ENCODE measurements around the gene CDPF1. TPM values are rescaled to one million over a fixed set of nuclear protein-coding genes. Genes with fewer than 3 reads are reported as not detected.

Gene CDPF1, protein sequence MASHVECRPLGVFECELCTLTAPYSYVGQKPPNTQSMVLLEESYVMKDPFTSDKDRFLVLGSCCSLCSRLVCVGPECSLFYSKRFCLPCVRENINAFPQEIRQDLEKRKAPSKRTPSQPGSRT
- 7.4 and 10.4 TPM in 2 replicates for total RNA-seq

DNA sequence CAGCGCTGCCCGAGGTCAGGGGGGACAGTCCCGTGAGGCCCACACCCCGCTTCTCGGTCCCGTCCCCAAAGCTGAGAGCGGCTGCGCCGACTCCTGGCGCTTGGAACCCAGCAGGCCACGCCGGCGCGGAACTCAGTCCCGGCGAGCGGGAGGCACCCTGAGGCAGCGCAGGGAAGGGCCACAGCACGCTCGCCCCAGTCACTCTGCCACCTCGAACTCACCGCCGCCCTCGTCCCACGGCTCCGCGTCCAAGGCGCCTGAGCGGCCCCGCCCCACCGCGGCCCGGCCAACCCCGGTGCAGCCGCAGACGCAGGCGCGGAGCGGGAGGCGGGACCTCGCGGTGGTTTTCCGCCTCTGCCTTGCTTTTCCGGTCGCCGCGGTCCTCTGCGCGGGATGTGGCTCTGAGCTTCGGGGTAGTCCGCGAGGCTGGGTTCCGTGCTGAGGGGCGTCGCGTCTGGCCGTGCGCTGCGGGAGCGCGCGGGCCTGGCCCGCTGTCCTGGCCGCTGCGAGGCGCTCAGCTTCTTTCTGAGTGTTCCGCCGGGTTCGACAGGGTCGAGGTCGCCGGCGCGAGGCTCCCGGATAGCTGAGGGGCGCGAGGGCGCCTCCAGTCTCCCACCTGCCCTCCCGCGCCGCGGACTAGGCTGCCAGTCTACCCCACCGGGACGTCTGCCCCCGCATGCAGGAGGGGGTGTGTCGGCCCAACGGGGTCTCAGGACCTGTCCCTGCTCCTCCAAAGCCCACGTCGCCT lies at the start of gene CDPF1:
Gene CDPF1 (minus strand): TSS at position 259 of the 748 bp plus-strand sequence. CDS start 2,009 bp downstream, outside the sequence.

DNA sequence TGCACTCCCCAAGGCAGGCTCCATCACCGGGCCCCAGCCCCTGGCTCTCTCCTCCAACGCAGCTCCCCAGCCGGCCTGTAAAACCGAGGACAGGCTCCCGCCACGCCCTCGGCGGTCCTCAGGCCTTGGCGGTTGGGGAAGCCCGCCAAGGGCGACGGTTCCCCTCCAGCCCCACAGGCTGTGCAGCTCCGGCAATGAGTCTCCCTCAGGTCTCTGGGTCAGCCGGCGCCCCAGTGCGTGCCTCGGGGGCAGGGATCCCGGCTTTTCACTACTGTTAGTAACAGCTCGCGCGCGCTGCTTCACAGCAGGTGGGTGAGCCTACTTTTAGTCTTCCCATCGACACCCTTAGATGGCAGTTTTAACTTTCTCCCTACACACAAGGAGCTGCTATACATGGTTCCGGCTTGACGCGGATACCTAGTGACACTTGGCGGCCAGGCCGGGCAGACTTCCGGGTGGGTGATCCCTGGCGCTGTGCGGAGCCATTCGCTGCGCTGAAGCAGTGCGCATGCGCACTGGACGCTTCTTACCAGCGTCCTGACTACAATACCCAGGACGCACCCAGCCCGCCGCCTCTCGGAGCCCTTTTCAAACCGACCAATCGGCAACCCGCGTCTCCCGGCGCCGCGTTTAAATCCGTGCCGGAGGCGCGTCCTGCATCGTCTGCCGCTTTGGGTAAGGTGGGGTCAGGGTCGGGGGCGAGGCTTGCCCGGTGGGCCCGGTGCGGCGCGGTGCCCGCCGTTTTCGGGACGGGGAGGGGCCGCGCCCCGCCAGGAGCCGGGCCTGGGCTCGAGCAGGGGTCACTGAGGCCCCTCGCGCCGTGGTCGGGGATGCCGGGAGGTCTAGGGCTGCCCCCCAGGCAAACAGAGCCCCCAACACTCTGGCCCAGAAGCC lies 46.4 kb upstream of the CDPF1 start, which contains the start of gene GTSE1:
Gene GTSE1 (plus strand): TSS at position 614 of the 894 bp plus-strand sequence. CDS start 531 bp downstream, outside the sequence.

GRCh38 chr22:46267431-46268279 lies 17.6 kb upstream of the CDPF1 start, which contains the start of gene TTC38:
TTC38 (plus strand) TSS chr22:46268008; CDS start chr22:46268040, 32 bp downstream.

DNA sequence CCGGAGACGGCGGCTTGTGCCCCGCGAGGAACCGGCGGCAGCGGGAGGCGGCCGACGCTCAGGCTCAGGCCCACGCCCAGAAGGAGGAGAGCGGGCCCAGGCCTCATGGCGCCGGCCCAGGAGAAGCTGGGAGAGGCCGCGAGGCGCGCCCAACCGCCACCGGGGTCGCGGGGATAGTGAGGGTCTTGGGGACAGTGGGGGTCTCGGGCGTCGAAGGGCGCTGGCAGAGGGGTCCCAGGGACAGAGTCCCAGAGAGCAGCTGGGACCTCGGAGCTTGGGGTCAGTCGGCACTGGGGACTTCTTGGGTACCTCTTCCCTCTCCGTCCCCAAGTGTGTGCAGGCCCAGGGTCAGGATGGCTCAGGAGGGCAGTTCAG lies 13.1 kb upstream of the CDPF1 start, which contains the start of gene PKDREJ:
Gene PKDREJ (minus strand): TSS at position 128 of the 375 bp plus-strand sequence. CDS start 21 bp downstream, at position 107.

Other genes starting within 250 kb of the CDPF1 start
- gene PPARA, start 99.8 kb downstream of the CDPF1 start, total RNA-seq = 16.6 and 17.7 TPM in 2 replicates
- gene PKDREJ, start 13.1 kb upstream of the CDPF1 start, total RNA-seq = under 0.01 TPM in 1 of 2 replicates, not detected in the other
- 24.6 and 35.9 TPM in 2 replicates for gene TTC38, start 17.7 kb upstream of the CDPF1 start, total RNA-seq
- 0.59 and 5.1 TPM in 2 replicates for gene GTSE1, start 46.6 kb upstream of the CDPF1 start, total RNA-seq
- 35.9 and 46.9 TPM in 2 replicates for gene TRMU, start 85.4 kb upstream of the CDPF1 start, total RNA-seq